ENCODE results near the gene FSHR.

FSHR gene

GRCh38 chr2:49154140-49154539 is at the start of gene FSHR:
FSHR (minus strand) TSS chr2:49154515; CDS start chr2:49154417, 98 bp downstream.
- TF ChIP-seq POLR2A (IDR thresholded peaks at IDR 0.05; ENCODE audit: low read depth, low read length) = no peak
- no peak for FAIRE-seq
- no peak for DNase-seq (ENCODE audit: insufficient read length, low spot score)

- DNase-seq (ENCODE audit: insufficient read length, low spot score) = no peak
- no peak for FAIRE-seq
- TF ChIP-seq POLR2A (IDR thresholded peaks at IDR 0.05; ENCODE audit: low read depth, low read length) = no peak
Observed at GRCh38 chr2:49199266-49199665, 45.0 kb upstream of the FSHR start.

- DNase-seq (ENCODE audit: insufficient read length, low spot score) (no peak), FAIRE-seq (no peak)
- no peak for TF ChIP-seq POLR2A (IDR thresholded peaks at IDR 0.05; ENCODE audit: low read depth, low read length)
Observed at GRCh38 chr2:49194701-49195100, 40.4 kb upstream of the FSHR start.

- no peak for TF ChIP-seq POLR2A (IDR thresholded peaks at IDR 0.05; ENCODE audit: low read depth, low read length)
- no peak for DNase-seq (ENCODE audit: insufficient read length, low spot score)
- FAIRE-seq = no peak
Observed at GRCh38 chr2:49192036-49192435, 37.7 kb upstream of the FSHR start.

GRCh38 chr2:49189512-49190225 is 35.4 kb upstream of the FSHR start:
- FAIRE-seq = no peak
- TF ChIP-seq POLR2A (IDR thresholded peaks at IDR 0.05; ENCODE audit: low read depth, low read length) = no peak

GRCh38 chr2:49186050-49186648 is 31.8 kb upstream of the FSHR start:
- no peak for FAIRE-seq
- no peak for TF ChIP-seq POLR2A (IDR thresholded peaks at IDR 0.05; ENCODE audit: low read depth, low read length)
- DNase-seq (ENCODE audit: insufficient read length, low spot score) = no peak

More at GRCh38 chr2:49189512-49190225, 35.4 kb upstream of the FSHR start:
- no peak for DNase-seq (ENCODE audit: insufficient read length, low spot score)

GRCh38 chr2:49178656-49179055 is 24.3 kb upstream of the FSHR start:
- TF ChIP-seq POLR2A (IDR thresholded peaks at IDR 0.05; ENCODE audit: low read depth, low read length) = no peak
- DNase-seq (ENCODE audit: insufficient read length, low spot score) = no peak
- FAIRE-seq = no peak

GRCh38 chr2:49177194-49177593 is 22.9 kb upstream of the FSHR start:
- DNase-seq (ENCODE audit: insufficient read length, low spot score) = no peak
- TF ChIP-seq POLR2A (IDR thresholded peaks at IDR 0.05; ENCODE audit: low read depth, low read length) = no peak
- no peak for FAIRE-seq

GRCh38 chr2:49175831-49176230 is 21.5 kb upstream of the FSHR start:
- DNase-seq (ENCODE audit: insufficient read length, low spot score) = no peak
- no peak for FAIRE-seq
- TF ChIP-seq POLR2A (IDR thresholded peaks at IDR 0.05; ENCODE audit: low read depth, low read length) = no peak

- DNase-seq (ENCODE audit: insufficient read length, low spot score) = no peak
- TF ChIP-seq POLR2A (IDR thresholded peaks at IDR 0.05; ENCODE audit: low read depth, low read length) = no peak
Observed at GRCh38 chr2:49174750-49175149, 20.4 kb upstream of the FSHR start.

GRCh38 chr2:49167131-49167530 is 12.8 kb upstream of the FSHR start:
- FAIRE-seq = no peak
- TF ChIP-seq POLR2A (IDR thresholded peaks at IDR 0.05; ENCODE audit: low read depth, low read length) = no peak
- DNase-seq (ENCODE audit: insufficient read length, low spot score) = no peak

More at GRCh38 chr2:49174750-49175149, 20.4 kb upstream of the FSHR start:
- no peak for FAIRE-seq

- no peak for FAIRE-seq
- DNase-seq (ENCODE audit: insufficient read length, low spot score) = no peak
- TF ChIP-seq POLR2A (IDR thresholded peaks at IDR 0.05; ENCODE audit: low read depth, low read length) = no peak
Observed at GRCh38 chr2:49165662-49166061, 11.3 kb upstream of the FSHR start.

GRCh38 chr2:49164729-49165128 is 10.4 kb upstream of the FSHR start:
- no peak for FAIRE-seq
- TF ChIP-seq POLR2A (IDR thresholded peaks at IDR 0.05; ENCODE audit: low read depth, low read length) = no peak
- DNase-seq (ENCODE audit: insufficient read length, low spot score) = no peak

GRCh38 chr2:49162151-49162550 is 7.8 kb upstream of the FSHR start:
- DNase-seq (ENCODE audit: insufficient read length, low spot score) = no peak
- no peak for FAIRE-seq

GRCh38 chr2:49154891-49155290 is 576 bp upstream of the FSHR start:
- FAIRE-seq (no peak), DNase-seq (ENCODE audit: insufficient read length, low spot score) (no peak)
- no peak for TF ChIP-seq POLR2A (IDR thresholded peaks at IDR 0.05; ENCODE audit: low read depth, low read length)

More at GRCh38 chr2:49162151-49162550, 7.8 kb upstream of the FSHR start:
- no peak for TF ChIP-seq POLR2A (IDR thresholded peaks at IDR 0.05; ENCODE audit: low read depth, low read length)
